Cardiac fibroblast (primary cell): ENCODE data around the gene CHCHD5.
"Not testable (repeated sequence)": the region's sequence is repeated elsewhere in the genome, so short reads cannot be mapped to it uniquely, and the experiment has no call there.

Source experiments
- DNase-seq, 2 donors: peaks; one replicate each; pipeline versions ENCODE4 v3.0.0 to v3.0.0-alpha.2; 2010; ENCODE audit warnings: low read depth in 2 of 2
- H3K4me3 ChIP-seq, 2 donors: replicated peaks in 1 of 2; 1 replicate in 1 of 2; 2 replicates in 1 of 2; pipeline ENCODE4 v1.5.1; 2011; ENCODE audit warnings: low read depth in 2 of 2, low read length in 2 of 2, mild to moderate bottlenecking in 2 of 2, moderate library complexity in 1 of 2
- TF ChIP-seq, protein P1 (sequence below): IDR thresholded peaks from one replicate; pipeline ENCODE4 v1.5.1; 2011; ENCODE audit warnings: low read depth, mild to moderate bottlenecking, low read length, inconsistent platforms

Gene CHCHD5

DNA sequence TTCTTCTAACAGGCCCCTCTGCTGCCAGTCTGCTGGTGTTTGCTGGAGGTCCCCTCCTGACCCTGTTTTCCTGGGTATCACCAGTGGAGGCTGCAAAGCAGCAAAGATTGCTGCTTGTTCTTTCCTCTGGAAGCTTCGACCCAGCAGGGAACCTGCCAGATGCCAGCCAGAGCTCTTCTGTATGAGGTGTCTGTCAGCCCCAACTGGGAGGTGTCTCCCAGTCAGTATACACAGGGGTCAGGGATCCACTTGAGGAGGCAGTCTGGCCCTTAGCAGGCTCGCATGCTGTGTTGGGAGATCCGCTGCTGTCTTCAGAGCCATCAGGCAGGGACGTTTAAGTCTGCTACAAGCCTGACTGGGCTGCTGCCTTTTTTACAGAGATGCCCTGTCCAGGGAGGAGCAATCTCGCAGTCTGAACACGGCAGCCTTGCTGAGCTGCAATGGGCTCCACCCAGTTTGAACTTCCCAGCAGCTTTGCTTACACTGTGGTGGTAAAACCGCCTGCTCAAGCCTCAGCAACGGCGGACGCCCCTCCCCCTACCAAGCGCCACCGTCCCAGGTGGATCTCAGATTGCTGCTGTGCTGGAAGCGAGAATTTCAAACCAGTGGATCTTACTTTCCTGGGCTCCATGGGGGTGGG is 29.9 kb downstream of the CHCHD5 start:
- no peak overlapping the region for H3K4me3 ChIP-seq
- no peak for DNase-seq
- TF ChIP-seq, protein P1, sequence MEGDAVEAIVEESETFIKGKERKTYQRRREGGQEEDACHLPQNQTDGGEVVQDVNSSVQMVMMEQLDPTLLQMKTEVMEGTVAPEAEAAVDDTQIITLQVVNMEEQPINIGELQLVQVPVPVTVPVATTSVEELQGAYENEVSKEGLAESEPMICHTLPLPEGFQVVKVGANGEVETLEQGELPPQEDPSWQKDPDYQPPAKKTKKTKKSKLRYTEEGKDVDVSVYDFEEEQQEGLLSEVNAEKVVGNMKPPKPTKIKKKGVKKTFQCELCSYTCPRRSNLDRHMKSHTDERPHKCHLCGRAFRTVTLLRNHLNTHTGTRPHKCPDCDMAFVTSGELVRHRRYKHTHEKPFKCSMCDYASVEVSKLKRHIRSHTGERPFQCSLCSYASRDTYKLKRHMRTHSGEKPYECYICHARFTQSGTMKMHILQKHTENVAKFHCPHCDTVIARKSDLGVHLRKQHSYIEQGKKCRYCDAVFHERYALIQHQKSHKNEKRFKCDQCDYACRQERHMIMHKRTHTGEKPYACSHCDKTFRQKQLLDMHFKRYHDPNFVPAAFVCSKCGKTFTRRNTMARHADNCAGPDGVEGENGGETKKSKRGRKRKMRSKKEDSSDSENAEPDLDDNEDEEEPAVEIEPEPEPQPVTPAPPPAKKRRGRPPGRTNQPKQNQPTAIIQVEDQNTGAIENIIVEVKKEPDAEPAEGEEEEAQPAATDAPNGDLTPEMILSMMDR, result no peak

DNA sequence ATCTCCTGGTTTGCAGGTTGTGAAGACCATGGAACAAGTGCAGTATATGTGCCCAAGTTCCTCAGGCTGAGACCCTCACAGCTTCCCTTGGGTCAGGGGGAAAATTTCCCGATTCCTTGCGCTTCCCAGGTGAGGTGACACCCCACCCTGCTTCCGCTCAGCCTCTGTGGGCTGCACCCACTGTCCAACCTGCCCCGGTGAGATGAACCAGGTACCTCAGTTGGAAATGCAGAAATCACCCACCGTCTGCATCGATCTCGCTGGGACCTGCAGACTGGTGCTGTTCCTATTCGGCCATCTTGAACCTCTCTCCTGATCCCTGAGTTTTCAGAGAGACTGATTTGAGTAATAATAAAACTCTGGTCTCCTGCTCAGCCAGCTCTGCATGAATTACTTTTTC is 30.6 kb downstream of the CHCHD5 start:
- H3K4me3 ChIP-seq, result no peak overlapping the region
- DNase-seq, result no peak
- TF ChIP-seq, protein P1, result no peak

DNA sequence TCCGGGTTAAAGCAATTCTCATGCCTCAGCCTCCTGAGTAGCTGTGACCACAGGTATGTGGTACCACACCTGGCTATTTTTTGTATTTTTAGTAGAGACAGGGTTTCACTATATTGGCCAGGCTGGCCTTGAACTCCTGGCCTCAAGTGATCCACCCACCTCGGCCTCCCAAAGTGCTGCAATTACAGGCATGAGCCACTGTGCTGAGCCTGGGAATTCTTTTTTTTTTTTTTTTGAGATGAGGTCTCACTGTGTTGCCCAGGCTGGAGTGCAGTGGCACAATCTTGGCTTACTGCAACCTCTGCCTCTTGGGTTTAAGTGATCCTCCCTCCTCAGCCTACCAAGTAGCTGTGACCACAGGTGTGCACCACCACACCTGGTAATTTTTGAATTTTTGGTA is 31.4 kb downstream of the CHCHD5 start:
- not testable (repeated sequence) for H3K4me3 ChIP-seq, DNase-seq

DNA sequence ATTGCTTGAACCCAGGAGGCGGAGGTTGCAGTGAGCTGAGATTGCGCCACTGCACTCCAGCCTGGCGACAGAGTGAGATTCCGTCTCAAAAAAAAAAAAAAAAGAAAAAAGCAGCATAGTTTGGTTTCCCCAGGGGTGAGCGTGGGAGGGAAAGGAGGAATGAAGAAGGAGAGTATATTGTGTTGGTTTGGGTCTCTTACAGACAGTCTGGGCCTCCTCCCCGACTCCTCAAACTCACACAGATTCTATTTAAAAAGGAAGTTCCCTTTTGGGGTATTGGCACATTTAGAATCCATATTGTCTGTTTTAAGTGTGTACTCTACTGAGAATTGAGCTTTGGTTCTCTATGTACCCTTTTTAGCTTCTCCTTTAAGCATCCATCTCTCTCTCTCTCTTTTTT is 34.0 kb downstream of the CHCHD5 start:
- H3K4me3 ChIP-seq, result no peak overlapping the region
- TF ChIP-seq, protein P1, result no peak
- peak; percentile 26 to 68 for DNase-seq

DNA sequence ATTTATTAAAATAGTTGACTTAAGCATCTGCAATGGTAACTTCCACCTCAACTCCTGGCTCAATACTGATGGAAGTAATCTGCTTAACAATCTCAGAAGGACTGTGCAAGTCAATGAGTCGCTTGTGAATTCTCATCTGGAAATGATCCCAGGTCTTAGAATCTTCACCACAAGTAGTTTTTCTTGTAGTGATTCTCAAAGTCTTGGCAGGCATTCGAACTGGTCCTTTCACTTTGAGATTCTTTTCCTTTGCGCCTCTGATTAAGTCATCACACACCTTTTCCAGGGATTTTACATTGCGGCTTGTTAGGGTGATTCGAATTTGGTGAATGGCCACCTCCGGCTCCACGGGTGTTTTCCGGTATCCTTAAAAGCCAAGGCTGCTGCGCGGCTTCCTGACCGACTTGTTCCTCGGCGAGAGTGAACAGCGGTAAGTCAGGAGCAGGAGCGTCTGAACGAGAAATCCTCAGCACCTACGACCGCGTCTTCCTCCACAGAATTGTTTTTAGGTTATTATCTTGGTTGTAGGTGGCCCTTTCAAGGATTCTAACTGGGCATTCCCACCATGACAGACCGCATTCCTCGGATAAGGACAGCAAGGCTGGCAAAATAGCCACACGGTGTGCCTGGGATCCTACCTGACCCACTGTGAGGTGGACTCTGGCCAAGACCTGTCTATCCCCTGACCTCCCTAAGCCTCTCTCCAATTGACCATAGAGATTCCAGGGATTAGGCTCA is 37.5 kb downstream of the CHCHD5 start:
- peak; percentile 55 to 72 for DNase-seq
- H3K4me3 ChIP-seq, result peak overlapping the region in 1 of 2 donors; percentile 26
- TF ChIP-seq, protein P1, result no peak

DNA sequence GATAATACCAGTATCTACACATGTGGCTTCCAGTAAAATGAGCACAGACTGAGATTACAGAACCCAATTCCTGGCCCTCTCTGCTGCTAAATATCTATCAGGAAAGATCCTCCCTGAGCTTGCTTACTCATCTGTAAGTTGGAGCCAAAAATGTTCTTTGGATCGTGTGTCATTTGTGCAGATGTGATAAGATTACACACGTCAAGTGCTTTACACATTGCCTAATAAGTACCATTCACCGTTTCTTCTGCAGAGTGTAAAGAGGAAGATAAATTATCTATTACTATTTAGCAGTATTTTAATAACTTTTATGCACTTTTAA is 38.1 kb downstream of the CHCHD5 start:
- peak; percentile 83 to 92 for DNase-seq
- TF ChIP-seq, protein P1, result no peak
- no peak overlapping the region for H3K4me3 ChIP-seq

DNA sequence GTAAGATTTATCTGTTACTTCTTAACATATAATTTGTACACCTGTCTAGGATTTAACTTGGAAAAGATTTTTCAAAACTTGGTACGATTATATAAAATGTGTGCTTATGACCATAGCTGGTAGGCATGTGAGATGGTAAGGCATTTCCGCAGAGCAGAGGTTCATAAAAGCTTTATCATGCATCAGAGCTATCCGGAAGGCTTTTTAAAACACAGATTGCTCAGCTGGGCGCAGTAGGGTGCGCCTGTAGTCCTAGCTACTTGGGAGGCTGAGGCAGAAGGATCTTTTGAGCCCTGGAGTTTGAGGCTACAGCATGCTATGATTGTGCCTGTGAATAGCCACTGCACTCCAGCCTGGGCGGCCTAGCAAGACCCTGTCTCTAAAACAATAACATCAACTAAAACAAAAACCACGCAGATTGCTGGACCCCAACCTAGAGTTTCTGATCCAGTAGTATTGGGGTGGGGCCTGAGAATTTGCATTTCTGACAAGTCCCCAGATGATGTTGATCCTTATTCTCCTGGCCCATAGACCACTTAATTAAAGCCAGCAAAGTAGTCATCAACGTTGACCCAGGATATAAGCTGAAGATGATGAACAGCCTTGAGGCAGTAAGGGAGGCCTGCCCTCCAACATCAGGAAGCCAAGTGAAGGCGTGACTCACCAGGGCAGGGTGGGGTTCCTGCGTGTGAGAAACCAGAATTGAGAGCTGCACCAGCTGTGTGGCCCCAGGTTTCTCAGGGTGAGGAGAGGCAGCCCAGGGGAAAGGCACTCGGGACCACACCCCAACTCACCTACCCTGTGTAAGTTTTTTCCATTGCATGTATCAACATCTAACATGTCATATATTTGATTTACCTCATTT is 39.7 kb downstream of the CHCHD5 start:
- peak overlapping the region in 1 of 2 donors; percentile 24 for H3K4me3 ChIP-seq
- peak; percentile 72 to 87 for DNase-seq
- TF ChIP-seq, protein P1, result no peak
